Occipital lobe (tissue), 2 donors: ENCODE results near the gene ZNF443. TPM values are rescaled to one million over a fixed set of nuclear protein-coding genes. Genes with fewer than 3 reads are reported as not detected.
"Not testable (repeated sequence)": the region's sequence is repeated elsewhere in the genome, so short reads cannot be mapped to it uniquely, and the experiment has no call there.

ENCODE experiments used
- DNase-seq: peaks from one replicate; lab custom pipeline; 2025; lab: John Stamatoyannopoulos, UW
- total RNA-seq: library from RNA; depleted of rRNA; stranded (reverse); fragments of >200 nt; gene quantifications from one replicate; pipeline ENCODE4 v1.2.3, GENCODE V29; 2014

The ZNF443 gene
- total RNA-seq, 1 donor from 2014 or later = 13.9 TPM

DNA sequence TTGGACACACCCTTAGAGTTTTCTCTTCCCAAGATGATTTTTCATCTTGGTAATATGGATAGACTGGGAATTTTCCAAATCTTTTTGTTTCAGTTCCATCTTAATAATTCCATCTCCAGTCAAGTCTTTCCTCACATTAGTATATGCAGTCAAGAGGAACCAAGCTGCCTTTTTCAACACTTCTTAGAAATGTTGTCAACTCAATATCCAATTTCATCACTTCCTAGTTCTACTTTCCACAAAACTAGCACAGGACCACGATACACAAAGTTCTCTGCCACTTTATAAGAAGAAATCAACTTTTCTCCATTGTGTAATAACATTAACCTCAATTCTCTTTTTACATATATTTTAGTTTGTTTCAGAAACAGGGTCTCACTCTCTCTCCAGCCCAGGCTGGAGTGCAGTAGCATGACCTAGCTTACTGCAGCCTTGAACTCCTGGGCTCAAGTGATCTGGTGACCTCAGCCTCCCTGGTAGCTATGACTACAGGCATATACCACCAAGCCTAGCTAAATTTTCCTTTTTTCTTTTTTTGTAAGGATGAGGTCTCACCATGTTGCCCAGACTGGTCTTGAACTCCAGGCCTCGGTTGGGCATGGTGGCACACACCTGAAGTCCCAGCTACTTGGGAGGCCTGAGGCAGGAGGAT lies 15.5 kb downstream of the ZNF443 start:
- DNase-seq = no peak

DNA sequence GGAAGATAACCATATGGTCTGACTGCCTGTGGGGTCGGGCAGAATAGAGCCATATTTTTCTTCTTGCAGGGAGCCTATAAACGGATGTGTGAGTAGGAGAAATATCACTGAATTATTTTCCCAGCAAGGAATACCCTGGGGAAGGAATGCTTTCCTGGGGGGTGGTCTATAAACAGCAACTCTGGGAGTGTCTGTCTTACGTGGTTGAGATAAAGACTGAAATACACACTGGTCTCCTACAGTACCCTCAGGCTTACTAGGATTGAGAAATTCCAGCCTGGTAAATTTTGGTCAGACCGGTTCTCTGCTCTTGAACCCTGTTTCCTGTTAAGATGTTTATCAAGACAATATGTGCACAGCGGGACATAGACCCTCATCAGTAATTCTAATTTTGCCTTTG lies 23.5 kb downstream of the ZNF443 start:
- DNase-seq = not testable (repeated sequence)

DNA sequence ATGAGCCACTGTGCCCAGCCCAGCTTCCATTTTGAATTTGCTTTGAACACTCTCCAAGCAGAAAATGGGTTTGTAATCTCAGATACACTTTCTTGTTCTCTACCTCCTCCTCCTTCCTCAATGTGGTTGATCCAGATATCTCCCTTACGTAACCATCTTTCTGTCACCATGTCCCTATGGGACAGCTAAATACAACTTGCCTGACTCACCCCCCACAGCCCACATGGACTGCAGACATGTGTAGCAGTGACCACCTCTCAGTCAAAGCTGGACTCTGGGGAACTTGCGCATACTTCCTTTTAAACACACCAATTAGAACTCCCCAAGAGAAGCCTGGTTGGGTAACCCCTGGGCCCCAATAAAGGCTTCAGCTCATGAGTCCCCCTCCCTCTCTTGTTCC lies 28.9 kb downstream of the ZNF443 start:
- no peak for DNase-seq

DNA sequence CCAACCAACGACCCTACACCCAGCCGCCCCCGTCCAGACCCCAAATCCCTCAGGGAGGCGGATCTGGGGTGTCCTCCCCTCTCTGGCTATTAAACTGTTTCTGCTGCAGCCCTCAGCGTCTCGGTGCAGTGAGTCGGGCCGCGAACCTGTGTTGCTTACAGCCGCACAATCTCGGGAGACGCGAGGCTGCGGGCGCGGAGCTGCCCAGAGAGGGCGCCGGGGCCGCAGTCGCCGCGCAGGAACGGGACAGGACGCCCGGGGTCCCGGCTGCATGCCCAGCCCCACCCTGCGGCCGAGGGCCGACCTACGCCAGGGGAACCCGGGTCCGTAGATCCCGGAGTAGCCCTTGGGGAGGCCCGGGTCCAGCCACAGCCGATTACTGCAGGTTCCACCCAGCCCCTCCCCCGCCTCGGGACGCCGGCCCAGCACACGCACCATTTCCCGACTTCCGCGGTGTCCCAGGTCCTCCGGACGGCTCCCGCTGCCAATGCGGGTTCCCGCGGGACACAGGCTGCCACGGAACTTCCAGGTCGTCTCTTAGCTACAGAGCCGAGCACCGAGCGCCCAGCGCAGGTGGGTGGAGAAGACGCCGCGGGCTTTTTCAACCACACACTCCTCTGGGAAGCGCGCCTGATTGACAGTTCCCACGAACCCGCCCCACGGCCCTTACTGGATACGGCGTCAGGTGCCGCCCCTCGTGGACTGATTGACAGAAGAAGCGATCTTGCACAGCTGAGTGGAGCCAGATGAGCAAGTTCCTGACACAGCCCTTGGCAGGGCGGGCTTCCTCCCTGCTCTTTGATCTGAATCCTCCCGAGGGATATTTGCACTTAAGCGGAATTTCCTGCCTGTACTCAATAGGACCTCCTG lies 40.0 kb downstream of the ZNF443 start, which contains the start of gene ZNF799:
TSS of gene ZNF799 (minus strand) at position 639 of the 870 bp plus-strand sequence. CDS start at position 438, 201 bp downstream.
- DNase-seq = peak; percentile 96

DNA sequence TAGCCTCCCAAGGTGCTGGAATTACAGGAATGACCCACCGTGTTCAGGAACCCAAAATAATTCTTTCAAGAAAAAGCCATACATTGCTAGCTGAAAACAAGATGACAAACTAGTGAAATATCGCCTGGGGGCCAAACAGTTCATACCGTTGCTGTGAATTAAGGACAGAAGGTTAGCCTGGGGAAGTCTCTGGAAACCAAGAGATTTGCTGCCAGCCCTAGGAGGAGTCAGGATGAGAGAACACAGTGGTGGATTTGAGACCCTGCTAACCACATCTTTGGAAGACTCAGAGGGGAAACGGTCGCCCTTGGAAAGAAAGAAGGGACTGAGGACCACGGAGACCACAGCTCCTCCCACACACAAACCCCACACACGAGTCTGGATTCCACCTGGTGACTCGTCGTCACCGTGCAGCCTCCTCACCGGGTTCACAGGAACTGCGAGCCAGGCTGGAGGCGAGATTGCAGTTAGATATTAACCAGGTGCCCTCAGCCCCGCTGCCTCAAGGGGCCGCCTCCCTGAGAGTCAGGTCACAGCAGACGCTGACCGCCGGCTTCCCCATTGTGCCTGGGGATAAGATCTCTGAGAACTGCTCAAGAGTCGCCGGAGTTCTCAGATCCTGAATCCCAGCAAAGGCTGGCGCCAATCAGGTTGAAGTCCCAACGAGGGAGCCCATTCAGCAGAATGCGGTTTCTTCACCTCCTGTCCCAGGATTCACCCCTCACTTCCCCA lies 40.8 kb downstream of the ZNF443 start:
- not testable (repeated sequence) for DNase-seq

DNA sequence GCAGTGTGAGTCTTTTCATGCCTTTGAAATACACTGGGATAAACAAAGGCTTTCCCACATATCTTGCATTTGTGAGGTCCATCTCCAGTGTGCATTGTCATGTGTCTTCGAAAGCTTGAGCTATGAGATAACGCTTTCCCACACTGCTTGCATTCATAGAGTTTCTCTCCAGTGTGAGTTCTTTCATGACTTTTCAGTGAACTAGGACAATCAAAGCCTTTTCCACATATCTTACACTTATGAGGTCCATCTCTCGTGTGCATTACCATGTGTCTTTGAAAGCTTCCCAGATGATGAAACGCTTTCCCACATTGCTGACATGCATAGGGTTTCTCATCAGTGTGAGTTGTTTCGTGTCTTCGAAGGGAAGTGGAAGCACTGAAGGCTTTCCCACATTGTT lies 49.7 kb downstream of the ZNF443 start:
- DNase-seq = not testable (repeated sequence)

DNA sequence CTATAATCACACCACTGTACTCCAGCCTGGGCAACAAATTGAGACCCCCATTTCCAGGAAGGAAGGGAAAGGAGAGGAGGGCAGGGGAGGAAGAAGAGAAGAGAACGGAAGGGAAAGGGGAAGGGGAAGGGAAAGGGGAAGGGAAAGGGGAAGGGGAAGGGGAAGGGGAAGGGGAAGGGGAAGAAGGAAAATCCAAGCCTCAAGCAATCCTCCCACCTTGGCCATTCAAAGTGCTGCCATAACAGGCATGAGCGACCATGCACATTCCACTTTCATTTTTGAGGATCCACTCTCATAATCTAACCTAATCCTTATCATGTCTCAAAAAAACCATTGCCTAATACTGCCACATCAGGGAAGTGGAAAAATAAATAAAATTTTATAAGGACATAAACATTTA lies 54.5 kb downstream of the ZNF443 start:
- not testable (repeated sequence) for DNase-seq

DNA sequence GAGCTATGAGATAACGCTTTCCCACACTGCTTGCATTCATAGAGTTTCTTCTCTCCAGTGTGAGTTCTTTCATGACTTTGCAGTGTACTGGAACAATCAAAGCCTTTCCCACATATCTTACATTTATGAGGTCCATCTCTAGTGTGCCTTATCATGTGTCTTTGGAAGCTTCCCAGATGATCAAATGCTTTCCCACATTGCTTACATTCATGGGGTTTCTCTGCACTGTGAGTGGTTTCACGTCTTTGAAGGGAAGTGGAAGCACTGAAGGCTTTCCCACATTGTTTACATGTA lies 60.4 kb downstream of the ZNF443 start:
- DNase-seq = no peak

DNA sequence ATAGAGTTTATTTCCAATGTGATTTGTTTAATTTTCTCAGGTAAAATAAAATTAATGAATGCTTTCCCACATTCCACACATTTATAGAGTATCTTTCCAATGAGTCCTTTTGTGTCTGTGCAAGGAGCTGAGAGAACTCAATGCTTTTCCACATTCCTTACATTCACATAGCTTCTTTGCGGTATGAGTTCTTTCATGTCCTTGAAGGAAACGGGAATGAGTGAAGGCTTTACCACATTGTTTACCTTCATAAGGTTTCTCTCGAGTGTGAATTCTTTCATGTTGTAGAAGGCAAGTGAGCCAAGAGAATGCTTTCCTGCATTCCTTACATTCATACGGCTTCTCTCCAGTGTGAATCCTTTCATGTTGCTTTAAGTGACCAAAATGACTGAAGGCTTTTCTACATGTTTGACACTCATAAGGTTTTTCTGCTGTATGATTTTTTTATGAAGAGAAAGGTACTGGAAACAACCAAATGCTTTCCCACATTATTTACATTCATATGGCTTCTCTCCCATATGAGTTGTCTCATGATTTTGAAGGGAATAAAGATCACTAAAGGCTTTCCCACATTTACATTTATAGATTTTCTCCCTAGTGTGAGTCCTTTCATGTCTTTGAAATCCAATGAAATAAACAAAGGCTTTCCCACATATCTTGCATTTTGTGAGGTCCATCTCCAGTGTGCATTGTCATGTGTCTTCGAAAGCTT lies 60.9 kb downstream of the ZNF443 start:
- no peak for DNase-seq

Other genes starting within 250 kb of the ZNF443 start
- 18.6 TPM for gene ZNF44, start 146.1 kb downstream of the ZNF443 start, total RNA-seq
- gene ZNF563, start 107.4 kb downstream of the ZNF443 start, total RNA-seq = 1.9 TPM
- 5.9 TPM for gene ZNF442, start 75.3 kb downstream of the ZNF443 start, total RNA-seq
- 7.2 TPM for gene ZNF799, start 39.8 kb downstream of the ZNF443 start, total RNA-seq
- 37.6 TPM for gene ZNF709, start 43.8 kb upstream of the ZNF443 start, total RNA-seq
- 34.0 TPM for gene ZNF564, start 110.5 kb upstream of the ZNF443 start, total RNA-seq
- 11.4 TPM for gene ZNF490, start 169.8 kb upstream of the ZNF443 start, total RNA-seq
- 27.6 TPM for gene ZNF791, start 169.9 kb upstream of the ZNF443 start, total RNA-seq
- 17.2 TPM for gene MAN2B1, start 225.7 kb upstream of the ZNF443 start, total RNA-seq
- gene WDR83, start 225.8 kb upstream of the ZNF443 start, total RNA-seq = 10.3 TPM
- gene DHPS, start 240.9 kb upstream of the ZNF443 start, total RNA-seq = 79.7 TPM
- gene GNG14, start 247.0 kb upstream of the ZNF443 start, total RNA-seq = not detected